HepG2 (cell line): ENCODE data around the gene PFAS. TPM values are rescaled to one million over a fixed set of nuclear protein-coding genes. Genes with fewer than 3 reads are reported as not detected.
A peak's percentile ranks its signal among the peaks of the same experiment; 100 is the strongest.

Experiments
- ARID2 ChIP-seq: sonication (generic); formaldehyde crosslinking; IDR thresholded peaks from 2 replicates; pipeline ENCODE4 v1.8.1; 2022; ENCODE audit warnings: mild to moderate bottlenecking, missing genetic modification reagents, borderline replicate concordance
- HDAC2 ChIP-seq: sonication (generic); formaldehyde crosslinking; IDR thresholded peaks from 2 replicates; pipeline ENCODE4 v1.4.0; 2020; ENCODE audit warnings: missing genetic modification reagents
- HES4 ChIP-seq: sonication (generic); formaldehyde crosslinking; IDR thresholded peaks from 2 replicates; pipeline ENCODE4 v1.9.0; 2021; ENCODE audit warnings: mild to moderate bottlenecking, missing genetic modification reagents, borderline replicate concordance
- PHF20 ChIP-seq: sonication (generic); formaldehyde crosslinking; IDR thresholded peaks from 2 replicates; pipeline ENCODE4 v1.5.0; 2020; ENCODE audit warnings: mild to moderate bottlenecking, missing genetic modification reagents
- SOX5 ChIP-seq: IDR thresholded peaks from 2 replicates; pipeline ENCODE4 v1.6.1; 2016; ENCODE audit warnings: borderline replicate concordance
- TCF12 ChIP-seq, 2 experiments: fragments of 450-650 bp in 1 of 2; sonication (generic) in 1 of 2; formaldehyde crosslinking in 1 of 2; IDR thresholded peaks; 2 replicates each; pipeline versions ENCODE4 v1.6.1 to v1.8.0; 2017 to 2022; ENCODE audit warnings: antibody characterized with exemption in 1 of 2, mild to moderate bottlenecking in 1 of 2, missing genetic modification reagents in 1 of 2, moderate library complexity in 1 of 2
- XRCC5 ChIP-seq: fragments of 200-400 bp; formaldehyde crosslinking; optimal IDR thresholded peaks from 2 replicates; pipeline ENCODE3; 2017; ENCODE audit warnings: mild to moderate bottlenecking, low read length
- ZFP37 ChIP-seq: sonication (generic); formaldehyde crosslinking; IDR thresholded peaks from 2 replicates; pipeline ENCODE4 v1.4.0; 2020; ENCODE audit warnings: missing genetic modification reagents, borderline replicate concordance
- ZNF121 ChIP-seq: sonication (generic); formaldehyde crosslinking; IDR thresholded peaks from 2 replicates; pipeline ENCODE4 v1.5.0; 2020; ENCODE audit warnings: mild to moderate bottlenecking, missing genetic modification reagents
- ZNF292 ChIP-seq: sonication (generic); formaldehyde crosslinking; IDR thresholded peaks from 2 replicates; pipeline ENCODE4 v1.8.1; 2022; ENCODE audit warnings: mild to moderate bottlenecking, low read depth, missing genetic modification reagents, borderline replicate concordance
- ZNF660 ChIP-seq: sonication (generic); formaldehyde crosslinking; IDR thresholded peaks from 2 replicates; pipeline ENCODE4 v1.5.1; 2020; ENCODE audit warnings: mild to moderate bottlenecking, low read depth, missing genetic modification reagents, borderline replicate concordance
- polyA plus RNA-seq, 8 experiments: library from polyadenylated mRNA; depleted of rRNA in 3 of 8; stranded (reverse) in 7 of 8; unstranded in 1 of 8; fragments of >200 nt; fragmentation: Illumina TruSeq in 4 of 8; extraction: Trizol in 4 of 8; gene quantifications; 2 replicates each; pipeline versions ENCODE4 v1.2.1 to v1.2.3, GENCODE V29; 2011 to 2016; ENCODE audit warnings: low read depth in 4 of 8, missing spikeins in 1 of 8, mixed read lengths in 1 of 8; ENCODE audit not compliant: insufficient read depth in 1 of 8
- total RNA-seq, 5 experiments: library from RNA; depleted of rRNA; stranded (reverse); fragments of >200 nt; fragmentation: Illumina TruSeq; extraction: Trizol; gene quantifications; 2 replicates each; pipeline ENCODE4 v1.2.3, GENCODE V29; 2016; ENCODE audit warnings: low read depth in 1 of 5
- TF ChIP-seq, protein P1 (sequence below): sonication (generic); formaldehyde crosslinking; IDR thresholded peaks from 2 replicates; pipeline ENCODE4 v1.9.0; 2022; ENCODE audit warnings: missing genetic modification reagents, mild to moderate bottlenecking, borderline replicate concordance
- TF ChIP-seq, protein P2 (sequence below): sonication (generic); formaldehyde crosslinking; IDR thresholded peaks from 2 replicates; pipeline ENCODE4 v1.4.0; 2020; ENCODE audit warnings: mild to moderate bottlenecking, missing genetic modification reagents
- TF ChIP-seq, protein P3 (sequence below): sonication (generic); formaldehyde crosslinking; IDR thresholded peaks from 2 replicates; pipeline ENCODE4 v1.4.0; 2020; ENCODE audit warnings: missing genetic modification reagents, borderline replicate concordance
- TF ChIP-seq, protein P4 (sequence below), 2 experiments: IDR thresholded peaks; 2 replicates each; pipeline ENCODE4 v1.6.1; 2011 to 2012; ENCODE audit warnings: low read length in 2 of 2, borderline replicate concordance in 1 of 2, low read depth in 1 of 2, mild to moderate bottlenecking in 1 of 2, moderate library complexity in 1 of 2
- TF ChIP-seq, protein P5 (sequence below): IDR thresholded peaks from 2 replicates; pipeline ENCODE4 v1.6.1; 2016

Gene PFAS
- total and polyA plus RNA-seq, 2 of the 13 experiments (the other 11 are each of a cell fraction or from before 2014, with no cell fraction given), result 49.4 to 58.2 TPM

DNA sequence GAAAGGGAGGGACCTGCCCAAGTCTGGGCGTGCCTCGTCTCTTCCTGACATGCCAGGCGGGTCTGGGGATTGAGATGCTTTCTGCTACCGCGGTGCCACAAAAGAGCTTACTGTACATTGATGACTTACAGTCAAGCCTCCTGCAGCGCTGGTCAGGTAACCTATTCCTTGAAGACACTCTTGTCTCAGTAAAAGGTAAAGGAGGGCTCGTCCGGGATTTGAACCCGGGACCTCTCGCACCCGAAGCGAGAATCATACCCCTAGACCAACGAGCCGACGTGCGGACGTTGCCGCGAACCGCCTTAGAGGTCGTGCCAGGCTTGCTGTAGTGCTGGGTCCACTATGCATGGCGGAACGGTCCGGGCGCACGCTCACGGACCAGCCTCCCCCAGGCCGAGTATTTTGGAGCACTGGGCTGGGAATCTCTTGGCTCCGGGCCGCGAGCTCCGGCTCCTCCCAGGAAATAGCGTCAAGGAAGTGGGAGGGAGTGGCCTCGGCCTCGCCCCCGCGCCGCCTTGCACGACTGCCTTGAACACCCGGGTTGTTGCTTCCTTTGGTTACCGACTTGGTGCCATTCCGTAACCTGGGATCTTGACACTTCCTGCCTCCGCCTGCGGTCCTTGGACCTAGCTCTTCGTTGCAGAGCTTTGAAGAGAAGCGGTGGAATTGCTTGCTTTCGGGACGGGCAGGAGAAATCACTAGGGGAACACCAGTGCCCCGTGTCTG, 26.3 kb upstream of the PFAS start (continued):
- TF ChIP-seq, protein P1, sequence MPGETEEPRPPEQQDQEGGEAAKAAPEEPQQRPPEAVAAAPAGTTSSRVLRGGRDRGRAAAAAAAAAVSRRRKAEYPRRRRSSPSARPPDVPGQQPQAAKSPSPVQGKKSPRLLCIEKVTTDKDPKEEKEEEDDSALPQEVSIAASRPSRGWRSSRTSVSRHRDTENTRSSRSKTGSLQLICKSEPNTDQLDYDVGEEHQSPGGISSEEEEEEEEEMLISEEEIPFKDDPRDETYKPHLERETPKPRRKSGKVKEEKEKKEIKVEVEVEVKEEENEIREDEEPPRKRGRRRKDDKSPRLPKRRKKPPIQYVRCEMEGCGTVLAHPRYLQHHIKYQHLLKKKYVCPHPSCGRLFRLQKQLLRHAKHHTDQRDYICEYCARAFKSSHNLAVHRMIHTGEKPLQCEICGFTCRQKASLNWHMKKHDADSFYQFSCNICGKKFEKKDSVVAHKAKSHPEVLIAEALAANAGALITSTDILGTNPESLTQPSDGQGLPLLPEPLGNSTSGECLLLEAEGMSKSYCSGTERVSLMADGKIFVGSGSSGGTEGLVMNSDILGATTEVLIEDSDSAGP (CRISPR knock-in tag), result peak; percentile 95
- TF ChIP-seq PHF20 (0 out of 2 replicates have a peak, but pooled peaks have one; percentile 62), ZFP37 (peak; percentile 75; the same call in 1 of the 2 replicates), HDAC2 (CRISPR knock-in tag) (peak; percentile 33; the same call in 1 of the 2 replicates), ZNF292 (CRISPR knock-in tag) (no peak), HES4 (peak; percentile 89), ZNF660 (CRISPR knock-in tag) (no peak), ZNF121 (CRISPR knock-in tag) (peak; percentile 45; the same call in 1 of the 2 replicates), XRCC5 (no peak), TCF12 (IDR thresholded peaks at IDR 0.05) (no peak), TCF12 (CRISPR knock-in tag; IDR thresholded peaks at IDR 0.05) (no peak), SOX5 (CRISPR knock-in tag) (no peak), ARID2 (CRISPR knock-in tag) (no peak; the same call in 1 of the 2 replicates)
- TF ChIP-seq, protein P2, sequence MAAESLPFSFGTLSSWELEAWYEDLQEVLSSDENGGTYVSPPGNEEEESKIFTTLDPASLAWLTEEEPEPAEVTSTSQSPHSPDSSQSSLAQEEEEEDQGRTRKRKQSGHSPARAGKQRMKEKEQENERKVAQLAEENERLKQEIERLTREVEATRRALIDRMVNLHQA (CRISPR knock-in tag), result no peak
- TF ChIP-seq, protein P3, sequence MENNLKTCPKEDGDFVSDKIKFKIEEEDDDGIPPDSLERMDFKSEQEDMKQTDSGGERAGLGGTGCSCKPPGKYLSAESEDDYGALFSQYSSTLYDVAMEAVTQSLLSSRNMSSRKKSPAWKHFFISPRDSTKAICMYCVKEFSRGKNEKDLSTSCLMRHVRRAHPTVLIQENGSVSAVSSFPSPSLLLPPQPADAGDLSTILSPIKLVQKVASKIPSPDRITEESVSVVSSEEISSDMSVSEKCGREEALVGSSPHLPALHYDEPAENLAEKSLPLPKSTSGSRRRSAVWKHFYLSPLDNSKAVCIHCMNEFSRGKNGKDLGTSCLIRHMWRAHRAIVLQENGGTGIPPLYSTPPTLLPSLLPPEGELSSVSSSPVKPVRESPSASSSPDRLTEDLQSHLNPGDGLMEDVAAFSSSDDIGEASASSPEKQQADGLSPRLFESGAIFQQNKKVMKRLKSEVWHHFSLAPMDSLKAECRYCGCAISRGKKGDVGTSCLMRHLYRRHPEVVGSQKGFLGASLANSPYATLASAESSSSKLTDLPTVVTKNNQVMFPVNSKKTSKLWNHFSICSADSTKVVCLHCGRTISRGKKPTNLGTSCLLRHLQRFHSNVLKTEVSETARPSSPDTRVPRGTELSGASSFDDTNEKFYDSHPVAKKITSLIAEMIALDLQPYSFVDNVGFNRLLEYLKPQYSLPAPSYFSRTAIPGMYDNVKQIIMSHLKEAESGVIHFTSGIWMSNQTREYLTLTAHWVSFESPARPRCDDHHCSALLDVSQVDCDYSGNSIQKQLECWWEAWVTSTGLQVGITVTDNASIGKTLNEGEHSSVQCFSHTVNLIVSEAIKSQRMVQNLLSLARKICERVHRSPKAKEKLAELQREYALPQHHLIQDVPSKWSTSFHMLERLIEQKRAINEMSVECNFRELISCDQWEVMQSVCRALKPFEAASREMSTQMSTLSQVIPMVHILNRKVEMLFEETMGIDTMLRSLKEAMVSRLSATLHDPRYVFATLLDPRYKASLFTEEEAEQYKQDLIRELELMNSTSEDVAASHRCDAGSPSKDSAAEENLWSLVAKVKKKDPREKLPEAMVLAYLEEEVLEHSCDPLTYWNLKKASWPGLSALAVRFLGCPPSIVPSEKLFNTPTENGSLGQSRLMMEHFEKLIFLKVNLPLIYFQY, result peak; percentile 80
- TF ChIP-seq, protein P4, sequence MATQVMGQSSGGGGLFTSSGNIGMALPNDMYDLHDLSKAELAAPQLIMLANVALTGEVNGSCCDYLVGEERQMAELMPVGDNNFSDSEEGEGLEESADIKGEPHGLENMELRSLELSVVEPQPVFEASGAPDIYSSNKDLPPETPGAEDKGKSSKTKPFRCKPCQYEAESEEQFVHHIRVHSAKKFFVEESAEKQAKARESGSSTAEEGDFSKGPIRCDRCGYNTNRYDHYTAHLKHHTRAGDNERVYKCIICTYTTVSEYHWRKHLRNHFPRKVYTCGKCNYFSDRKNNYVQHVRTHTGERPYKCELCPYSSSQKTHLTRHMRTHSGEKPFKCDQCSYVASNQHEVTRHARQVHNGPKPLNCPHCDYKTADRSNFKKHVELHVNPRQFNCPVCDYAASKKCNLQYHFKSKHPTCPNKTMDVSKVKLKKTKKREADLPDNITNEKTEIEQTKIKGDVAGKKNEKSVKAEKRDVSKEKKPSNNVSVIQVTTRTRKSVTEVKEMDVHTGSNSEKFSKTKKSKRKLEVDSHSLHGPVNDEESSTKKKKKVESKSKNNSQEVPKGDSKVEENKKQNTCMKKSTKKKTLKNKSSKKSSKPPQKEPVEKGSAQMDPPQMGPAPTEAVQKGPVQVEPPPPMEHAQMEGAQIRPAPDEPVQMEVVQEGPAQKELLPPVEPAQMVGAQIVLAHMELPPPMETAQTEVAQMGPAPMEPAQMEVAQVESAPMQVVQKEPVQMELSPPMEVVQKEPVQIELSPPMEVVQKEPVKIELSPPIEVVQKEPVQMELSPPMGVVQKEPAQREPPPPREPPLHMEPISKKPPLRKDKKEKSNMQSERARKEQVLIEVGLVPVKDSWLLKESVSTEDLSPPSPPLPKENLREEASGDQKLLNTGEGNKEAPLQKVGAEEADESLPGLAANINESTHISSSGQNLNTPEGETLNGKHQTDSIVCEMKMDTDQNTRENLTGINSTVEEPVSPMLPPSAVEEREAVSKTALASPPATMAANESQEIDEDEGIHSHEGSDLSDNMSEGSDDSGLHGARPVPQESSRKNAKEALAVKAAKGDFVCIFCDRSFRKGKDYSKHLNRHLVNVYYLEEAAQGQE (IDR thresholded peaks at IDR 0.05; ENCODE audit: borderline replicate concordance in 1 of 2, low read depth in 1 of 2, low read length in 2 of 2), result no peak; a peak in 1 of 4 replicates
- TF ChIP-seq, protein P5, sequence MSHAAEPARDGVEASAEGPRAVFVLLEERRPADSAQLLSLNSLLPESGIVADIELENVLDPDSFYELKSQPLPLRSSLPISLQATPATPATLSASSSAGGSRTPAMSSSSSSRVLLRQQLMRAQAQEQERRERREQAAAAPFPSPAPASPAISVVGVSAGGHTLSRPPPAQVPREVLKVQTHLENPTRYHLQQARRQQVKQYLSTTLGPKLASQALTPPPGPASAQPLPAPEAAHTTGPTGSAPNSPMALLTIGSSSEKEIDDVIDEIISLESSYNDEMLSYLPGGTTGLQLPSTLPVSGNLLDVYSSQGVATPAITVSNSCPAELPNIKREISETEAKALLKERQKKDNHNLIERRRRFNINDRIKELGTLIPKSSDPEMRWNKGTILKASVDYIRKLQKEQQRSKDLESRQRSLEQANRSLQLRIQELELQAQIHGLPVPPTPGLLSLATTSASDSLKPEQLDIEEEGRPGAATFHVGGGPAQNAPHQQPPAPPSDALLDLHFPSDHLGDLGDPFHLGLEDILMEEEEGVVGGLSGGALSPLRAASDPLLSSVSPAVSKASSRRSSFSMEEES, result no peak; the same call in 1 of the 2 replicates
